ENCODE data around the gene LSR. TPM values are rescaled to one million over a fixed set of nuclear protein-coding genes. Genes with fewer than 3 reads are reported as not detected.

LSR gene
- total and polyA plus RNA-seq, 2 donors: 5.7 to 20.1 TPM

DNA sequence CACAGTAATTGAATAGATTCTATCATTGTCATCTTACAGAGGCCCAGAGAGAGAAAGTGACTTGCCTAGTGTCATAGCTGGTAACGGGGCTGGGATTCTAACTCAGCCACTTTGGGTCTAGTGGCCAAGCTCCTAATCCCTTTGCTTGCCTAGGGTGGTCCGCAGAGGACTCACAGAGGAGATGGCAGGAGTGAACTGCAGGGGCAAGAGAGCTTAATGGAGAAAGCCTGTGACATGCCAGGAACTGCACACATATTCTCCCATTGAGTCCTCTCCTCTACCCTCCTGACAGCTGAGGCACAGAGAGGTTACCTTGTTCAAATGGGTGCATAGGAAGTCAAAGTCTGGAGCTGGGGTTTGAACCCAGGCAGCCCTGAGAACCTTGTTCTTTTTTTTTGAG, 2.7 kb downstream of the LSR start:
- no peak overlapping the region for H3K4me3 ChIP-seq (ENCODE audit: low read length in 2 of 2)
- WGBS: 90% methylated on average over 2 of the region's 2 CpGs
- no peaks in the 10 kb centered on the region for H3K36me3 ChIP-seq (ENCODE audit: control insufficient read depth in 2 of 2, insufficient read depth in 2 of 2, low read length in 1 of 2)
- H3K27ac ChIP-seq (ENCODE audit: low read depth in 1 of 2, low read length in 1 of 2): no peak overlapping the region
- peaks cover 31 to 43% of the 10 kb centered on the region in 2 donors for H3K27me3 ChIP-seq (ENCODE audit: control insufficient read depth in 2 of 2, insufficient read depth in 1 of 2, low read length in 1 of 2)
- H3K4me1 ChIP-seq (ENCODE audit: control insufficient read depth in 2 of 2, insufficient read depth in 2 of 2, low read length in 2 of 2): peaks cover 0 to 5% of the 10 kb centered on the region in 2 donors
- no peak for DNase-seq (ENCODE audit: low read depth in 6 of 9, low spot score in 9 of 9)
- peaks cover 0 to 4% of the 10 kb centered on the region in 2 donors for H3K9me3 ChIP-seq (ENCODE audit: control insufficient read depth in 2 of 2, insufficient read depth in 1 of 2, low read length in 1 of 2)

DNA sequence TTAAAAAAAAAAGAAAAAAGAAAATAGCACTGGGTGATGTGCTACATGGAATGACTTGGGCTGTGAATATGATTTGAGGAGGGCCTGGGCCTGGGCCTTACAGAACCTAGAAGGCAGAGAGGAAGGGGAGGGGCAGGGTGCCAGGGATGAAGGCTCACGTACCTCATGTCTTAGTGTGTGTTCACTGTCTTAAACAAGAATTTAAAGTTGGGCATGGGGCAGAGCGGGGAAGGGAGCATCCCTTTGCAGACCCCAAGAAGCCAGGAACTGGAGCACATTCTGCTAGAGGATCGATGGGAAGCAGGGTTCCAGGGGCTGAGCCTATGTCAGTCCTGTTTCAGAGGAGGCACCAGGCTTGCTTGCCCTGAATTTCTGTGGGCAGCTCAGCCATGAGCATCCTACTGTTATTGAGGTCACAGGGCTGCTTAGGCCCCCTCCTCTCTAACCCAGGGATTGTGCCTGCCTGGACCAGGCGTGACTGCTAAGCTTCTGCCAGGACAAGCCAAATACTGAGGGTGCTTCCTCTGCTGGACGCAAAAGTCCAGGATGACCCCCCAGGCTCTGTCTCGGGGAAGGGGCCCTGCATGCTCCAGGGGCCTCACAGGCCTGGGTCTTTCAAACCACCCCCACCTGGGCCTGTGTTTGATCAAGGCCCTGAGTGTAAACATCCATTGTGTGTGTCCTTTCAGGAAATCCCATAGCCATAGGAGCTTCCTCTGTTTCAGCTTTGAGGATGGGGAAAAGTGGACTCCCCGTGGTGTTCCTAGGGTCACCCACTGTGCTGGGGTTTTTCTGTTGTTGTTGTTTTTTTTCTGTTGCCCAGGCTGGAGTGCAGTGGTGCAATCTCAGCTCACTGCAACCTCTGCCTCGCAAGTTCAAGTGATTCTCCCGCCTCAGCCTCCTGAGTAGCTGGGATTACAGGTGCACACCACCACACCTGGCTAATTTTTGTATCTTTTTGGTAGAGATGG, 4.8 kb downstream of the LSR start:
- Histone ChIP-seq H3K9me3 (ENCODE audit: control insufficient read depth in 2 of 2, insufficient read depth in 1 of 2, low read length in 1 of 2) (no peaks in the 10 kb centered on the region), H3K4me3 (ENCODE audit: low read length in 2 of 2) (no peak overlapping the region), H3K27ac (ENCODE audit: low read depth in 1 of 2, low read length in 1 of 2) (no peak overlapping the region), H3K27me3 (ENCODE audit: control insufficient read depth in 2 of 2, insufficient read depth in 1 of 2, low read length in 1 of 2) (peaks cover 16 to 22% of the 10 kb centered on the region in 2 donors), H3K36me3 (ENCODE audit: control insufficient read depth in 2 of 2, insufficient read depth in 2 of 2, low read length in 1 of 2) (no peaks in the 10 kb centered on the region), H3K4me1 (ENCODE audit: control insufficient read depth in 2 of 2, insufficient read depth in 2 of 2, low read length in 2 of 2) (peaks cover 0 to 2% of the 10 kb centered on the region in 2 donors)
- no peak for DNase-seq (ENCODE audit: low read depth in 6 of 9, low spot score in 9 of 9)
- 91% methylated on average over 9 of the region's 9 CpGs for WGBS

GRCh38 chr19:35254341-35255297, 5.8 kb downstream of the LSR start:
- Histone ChIP-seq H3K27ac (ENCODE audit: low read depth in 1 of 2, low read length in 1 of 2) (no peak overlapping the region), H3K9me3 (ENCODE audit: control insufficient read depth in 2 of 2, insufficient read depth in 1 of 2, low read length in 1 of 2) (no peaks in the 10 kb centered on the region), H3K27me3 (ENCODE audit: control insufficient read depth in 2 of 2, insufficient read depth in 1 of 2, low read length in 1 of 2) (peaks cover 5 to 12% of the 10 kb centered on the region in 2 donors), H3K4me1 (ENCODE audit: control insufficient read depth in 2 of 2, insufficient read depth in 2 of 2, low read length in 2 of 2) (no peaks in the 10 kb centered on the region), H3K4me3 (ENCODE audit: low read length in 2 of 2) (no peak overlapping the region), H3K36me3 (ENCODE audit: control insufficient read depth in 2 of 2, insufficient read depth in 2 of 2, low read length in 1 of 2) (no peaks in the 10 kb centered on the region)
- no peak for DNase-seq (ENCODE audit: low read depth in 6 of 9, low spot score in 9 of 9)
- WGBS: 96% methylated on average over 17 of the region's 17 CpGs

GRCh38 chr19:35256566-35256965, 7.8 kb downstream of the LSR start:
- H3K36me3 ChIP-seq (ENCODE audit: control insufficient read depth in 2 of 2, insufficient read depth in 2 of 2, low read length in 1 of 2): no peaks in the 10 kb centered on the region

GRCh38 chr19:35257113-35257461, 8.3 kb downstream of the LSR start:
- Histone ChIP-seq H3K4me3 (ENCODE audit: low read length in 2 of 2) (no peak overlapping the region), H3K4me1 (ENCODE audit: control insufficient read depth in 2 of 2, insufficient read depth in 2 of 2, low read length in 2 of 2) (no peaks in the 10 kb centered on the region), H3K27me3 (ENCODE audit: control insufficient read depth in 2 of 2, insufficient read depth in 1 of 2, low read length in 1 of 2) (no peaks in the 10 kb centered on the region), H3K27ac (ENCODE audit: low read depth in 1 of 2, low read length in 1 of 2) (no peak overlapping the region), H3K9me3 (ENCODE audit: control insufficient read depth in 2 of 2, insufficient read depth in 1 of 2, low read length in 1 of 2) (no peaks in the 10 kb centered on the region), H3K36me3 (ENCODE audit: control insufficient read depth in 2 of 2, insufficient read depth in 2 of 2, low read length in 1 of 2) (no peaks in the 10 kb centered on the region)
- WGBS: 94% methylated on average over 9 of the region's 9 CpGs
- DNase-seq (ENCODE audit: low read depth in 6 of 9, low spot score in 9 of 9): no peak

More at GRCh38 chr19:35256566-35256965, 7.8 kb downstream of the LSR start:
- no peaks in the 10 kb centered on the region for H3K9me3 ChIP-seq (ENCODE audit: control insufficient read depth in 2 of 2, insufficient read depth in 1 of 2, low read length in 1 of 2)
- H3K27me3 ChIP-seq (ENCODE audit: control insufficient read depth in 2 of 2, insufficient read depth in 1 of 2, low read length in 1 of 2): no peaks in the 10 kb centered on the region
- no peak overlapping the region for H3K27ac ChIP-seq (ENCODE audit: low read depth in 1 of 2, low read length in 1 of 2)
- 82% methylated on average over 2 of the region's 2 CpGs for WGBS
- no peak for DNase-seq (ENCODE audit: low read depth in 6 of 9, low spot score in 9 of 9)
- no peak overlapping the region for H3K4me3 ChIP-seq (ENCODE audit: low read length in 2 of 2)
- H3K4me1 ChIP-seq (ENCODE audit: control insufficient read depth in 2 of 2, insufficient read depth in 2 of 2, low read length in 2 of 2): no peaks in the 10 kb centered on the region

- no peak overlapping the region for H3K4me3 ChIP-seq (ENCODE audit: low read length in 2 of 2)
- H3K4me1 ChIP-seq (ENCODE audit: control insufficient read depth in 2 of 2, insufficient read depth in 2 of 2, low read length in 2 of 2): peaks cover 0 to 9% of the 10 kb centered on the region in 2 donors
- 92% methylated on average over 10 of the region's 10 CpGs for WGBS
- H3K36me3 ChIP-seq (ENCODE audit: control insufficient read depth in 2 of 2, insufficient read depth in 2 of 2, low read length in 1 of 2): peaks cover 0 to 2% of the 10 kb centered on the region in 2 donors
- no peak overlapping the region for H3K27ac ChIP-seq (ENCODE audit: low read depth in 1 of 2, low read length in 1 of 2)
- no peak for DNase-seq (ENCODE audit: low read depth in 6 of 9, low spot score in 9 of 9)
- H3K9me3 ChIP-seq (ENCODE audit: control insufficient read depth in 2 of 2, insufficient read depth in 1 of 2, low read length in 1 of 2): no peaks in the 10 kb centered on the region
- peaks cover 0 to 4% of the 10 kb centered on the region in 2 donors for H3K27me3 ChIP-seq (ENCODE audit: control insufficient read depth in 2 of 2, insufficient read depth in 1 of 2, low read length in 1 of 2)
Observed at GRCh38 chr19:35260694-35261304, 12.0 kb downstream of the LSR start.

GRCh38 chr19:35261356-35262100, 12.7 kb downstream of the LSR start:
- no peak overlapping the region for H3K4me3 ChIP-seq (ENCODE audit: low read length in 2 of 2)
- no peaks in the 10 kb centered on the region for H3K9me3 ChIP-seq (ENCODE audit: control insufficient read depth in 2 of 2, insufficient read depth in 1 of 2, low read length in 1 of 2)
- peaks cover 0 to 4% of the 10 kb centered on the region in 2 donors for H3K27me3 ChIP-seq (ENCODE audit: control insufficient read depth in 2 of 2, insufficient read depth in 1 of 2, low read length in 1 of 2)
- no peak for DNase-seq (ENCODE audit: low read depth in 6 of 9, low spot score in 9 of 9)
- WGBS: 92% methylated on average over 12 of the region's 12 CpGs
- H3K27ac ChIP-seq (ENCODE audit: low read depth in 1 of 2, low read length in 1 of 2): no peak overlapping the region
- peaks cover 0 to 2% of the 10 kb centered on the region in 2 donors for H3K36me3 ChIP-seq (ENCODE audit: control insufficient read depth in 2 of 2, insufficient read depth in 2 of 2, low read length in 1 of 2)
- peaks cover 0 to 13% of the 10 kb centered on the region in 2 donors for H3K4me1 ChIP-seq (ENCODE audit: control insufficient read depth in 2 of 2, insufficient read depth in 2 of 2, low read length in 2 of 2)

GRCh38 chr19:35262101-35262761, 13.4 kb downstream of the LSR start:
- no peaks in the 10 kb centered on the region for H3K9me3 ChIP-seq (ENCODE audit: control insufficient read depth in 2 of 2, insufficient read depth in 1 of 2, low read length in 1 of 2)
- 81% methylated on average over 17 of the region's 17 CpGs for WGBS
- H3K4me3 ChIP-seq (ENCODE audit: low read length in 2 of 2): no peak overlapping the region
- peaks cover 0 to 2% of the 10 kb centered on the region in 2 donors for H3K36me3 ChIP-seq (ENCODE audit: control insufficient read depth in 2 of 2, insufficient read depth in 2 of 2, low read length in 1 of 2)
- peaks cover 3 to 18% of the 10 kb centered on the region in 2 donors for H3K4me1 ChIP-seq (ENCODE audit: control insufficient read depth in 2 of 2, insufficient read depth in 2 of 2, low read length in 2 of 2)
- no peak overlapping the region for H3K27ac ChIP-seq (ENCODE audit: low read depth in 1 of 2, low read length in 1 of 2)
- no peak for DNase-seq (ENCODE audit: low read depth in 6 of 9, low spot score in 9 of 9)
- H3K27me3 ChIP-seq (ENCODE audit: control insufficient read depth in 2 of 2, insufficient read depth in 1 of 2, low read length in 1 of 2): peaks cover 0 to 4% of the 10 kb centered on the region in 2 donors
